ENCODE data around the gene COCH.

The COCH gene

DNA sequence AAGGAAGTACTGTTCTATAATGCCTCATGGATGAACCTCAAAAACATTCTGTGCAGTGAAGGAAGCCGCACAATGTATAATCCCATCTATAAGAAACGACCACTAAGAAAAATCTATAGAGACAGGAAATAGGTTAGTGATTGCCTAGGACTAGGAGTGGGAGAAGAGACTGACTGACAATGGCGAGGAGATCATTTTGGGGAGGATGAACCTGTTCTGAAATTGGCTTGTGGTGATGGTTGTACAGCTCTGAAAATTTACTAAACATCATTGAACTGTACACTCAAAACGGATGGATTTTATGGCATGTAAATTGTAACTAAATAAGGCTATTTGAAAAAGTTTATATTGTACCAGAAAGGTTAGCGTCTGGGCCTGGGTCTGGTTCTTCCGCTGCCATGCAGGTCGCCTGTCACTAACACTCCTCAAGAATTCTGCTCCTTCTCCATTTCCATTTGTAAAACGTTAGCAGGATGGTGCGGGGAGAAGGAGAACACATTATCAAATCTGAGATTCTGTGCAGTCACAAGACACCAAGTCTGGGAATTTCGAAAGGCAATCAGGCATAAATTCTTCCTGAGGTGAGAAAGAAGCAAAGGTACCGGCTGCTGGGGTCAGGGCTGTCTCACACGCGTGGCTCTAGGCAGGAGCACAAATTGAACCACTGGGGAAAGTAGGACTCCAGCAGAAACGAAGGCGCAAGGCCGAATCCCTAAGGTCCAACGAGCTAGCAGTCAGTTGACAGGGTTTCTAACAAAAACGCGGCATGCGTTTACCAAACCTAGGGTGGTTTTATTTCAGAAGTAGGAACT, 845 bp upstream of the COCH start:
- H3K4me3 ChIP-seq (ENCODE audit: low read depth, low read length), result peak overlapping the region; percentile 52
- DNase-seq (ENCODE audit: low read depth), result no peak
- TF ChIP-seq, protein P1, sequence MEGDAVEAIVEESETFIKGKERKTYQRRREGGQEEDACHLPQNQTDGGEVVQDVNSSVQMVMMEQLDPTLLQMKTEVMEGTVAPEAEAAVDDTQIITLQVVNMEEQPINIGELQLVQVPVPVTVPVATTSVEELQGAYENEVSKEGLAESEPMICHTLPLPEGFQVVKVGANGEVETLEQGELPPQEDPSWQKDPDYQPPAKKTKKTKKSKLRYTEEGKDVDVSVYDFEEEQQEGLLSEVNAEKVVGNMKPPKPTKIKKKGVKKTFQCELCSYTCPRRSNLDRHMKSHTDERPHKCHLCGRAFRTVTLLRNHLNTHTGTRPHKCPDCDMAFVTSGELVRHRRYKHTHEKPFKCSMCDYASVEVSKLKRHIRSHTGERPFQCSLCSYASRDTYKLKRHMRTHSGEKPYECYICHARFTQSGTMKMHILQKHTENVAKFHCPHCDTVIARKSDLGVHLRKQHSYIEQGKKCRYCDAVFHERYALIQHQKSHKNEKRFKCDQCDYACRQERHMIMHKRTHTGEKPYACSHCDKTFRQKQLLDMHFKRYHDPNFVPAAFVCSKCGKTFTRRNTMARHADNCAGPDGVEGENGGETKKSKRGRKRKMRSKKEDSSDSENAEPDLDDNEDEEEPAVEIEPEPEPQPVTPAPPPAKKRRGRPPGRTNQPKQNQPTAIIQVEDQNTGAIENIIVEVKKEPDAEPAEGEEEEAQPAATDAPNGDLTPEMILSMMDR (IDR thresholded peaks at IDR 0.05; ENCODE audit: low read depth, low read length, missing control alignments), result no peak

DNA sequence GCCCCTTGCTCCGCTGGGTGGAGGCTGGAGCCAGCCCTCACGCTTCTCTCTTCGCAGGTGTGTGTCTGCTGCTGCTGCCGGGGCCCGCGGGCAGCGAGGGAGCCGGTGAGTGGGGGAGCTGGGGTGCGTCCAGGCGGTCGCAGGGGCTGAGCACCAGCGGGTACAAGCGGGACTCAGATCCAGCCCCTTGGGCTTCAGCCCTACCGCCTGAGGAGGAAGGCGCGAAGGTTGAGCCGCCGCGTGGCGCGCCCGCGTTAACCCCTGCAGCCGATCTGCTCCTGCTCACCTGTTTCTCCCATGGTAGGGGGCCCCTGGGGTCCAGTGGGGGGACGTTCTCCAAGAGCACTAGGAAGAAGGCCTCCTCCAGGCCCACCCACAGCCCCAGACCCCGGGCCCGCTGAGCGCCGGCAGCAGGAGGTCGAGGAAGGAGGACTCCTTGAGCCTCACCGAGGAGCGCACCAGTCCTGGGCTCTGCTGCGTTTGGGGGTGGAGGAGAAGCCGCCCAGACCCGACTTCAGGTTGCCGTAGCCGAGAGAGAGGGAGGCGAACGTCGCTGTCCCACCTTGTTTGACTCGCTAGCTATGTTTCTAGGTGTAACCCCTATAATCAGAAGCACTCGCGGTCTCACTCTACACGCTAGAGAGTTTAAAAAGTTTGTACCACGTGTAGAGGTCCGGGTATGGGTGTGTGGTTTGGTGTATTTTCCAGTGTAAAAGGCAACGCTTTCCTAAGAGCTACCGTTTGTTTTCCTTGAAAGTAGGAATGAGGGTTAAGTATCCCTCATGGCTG, 834 bp downstream of the COCH start:
- peak overlapping the region; percentile 52 for H3K4me3 ChIP-seq (ENCODE audit: low read depth, low read length)
- no peak for DNase-seq (ENCODE audit: low read depth)
- TF ChIP-seq, protein P1 (IDR thresholded peaks at IDR 0.05; ENCODE audit: low read depth, low read length, missing control alignments), result no peak

DNA sequence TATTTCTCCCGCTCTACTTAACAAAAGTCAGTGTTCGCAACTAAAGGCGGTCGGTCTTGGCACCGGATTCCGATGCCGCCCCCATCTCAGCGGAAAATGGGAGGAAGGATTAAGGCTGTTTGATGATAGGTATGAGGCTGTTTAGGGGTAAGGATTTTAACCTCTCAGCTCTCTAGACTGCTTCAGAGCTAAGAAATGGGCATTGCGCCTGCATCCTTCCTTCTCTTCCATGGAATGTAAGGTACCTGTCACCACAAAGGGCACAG, 1.4 kb downstream of the COCH start:
- no peak for DNase-seq (ENCODE audit: low read depth)
- no peak overlapping the region for H3K4me3 ChIP-seq (ENCODE audit: low read depth, low read length)
- TF ChIP-seq, protein P1 (IDR thresholded peaks at IDR 0.05; ENCODE audit: low read depth, low read length, missing control alignments), result no peak

DNA sequence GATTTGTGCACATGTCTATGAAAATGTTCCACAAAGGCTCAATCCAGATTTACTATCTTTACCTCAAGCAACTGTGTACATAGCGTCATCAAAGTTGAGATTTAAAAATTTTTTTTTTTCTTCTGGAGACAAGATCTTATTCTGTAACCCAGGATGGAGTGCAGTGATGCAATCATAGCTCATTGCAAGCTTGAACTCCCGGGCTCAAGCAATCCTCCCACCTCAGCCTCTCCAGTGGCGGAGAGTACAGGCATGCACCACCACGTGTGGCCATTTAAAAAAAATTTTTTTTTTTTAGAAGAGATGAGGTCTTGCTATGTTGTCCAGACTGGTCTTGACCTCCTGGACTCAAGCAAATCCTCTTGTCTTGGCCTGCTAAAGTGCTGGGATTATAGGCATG, 2.3 kb downstream of the COCH start:
- no peak overlapping the region for H3K4me3 ChIP-seq (ENCODE audit: low read depth, low read length)
- TF ChIP-seq, protein P1 (IDR thresholded peaks at IDR 0.05; ENCODE audit: low read depth, low read length, missing control alignments), result no peak
- no peak for DNase-seq (ENCODE audit: low read depth)

DNA sequence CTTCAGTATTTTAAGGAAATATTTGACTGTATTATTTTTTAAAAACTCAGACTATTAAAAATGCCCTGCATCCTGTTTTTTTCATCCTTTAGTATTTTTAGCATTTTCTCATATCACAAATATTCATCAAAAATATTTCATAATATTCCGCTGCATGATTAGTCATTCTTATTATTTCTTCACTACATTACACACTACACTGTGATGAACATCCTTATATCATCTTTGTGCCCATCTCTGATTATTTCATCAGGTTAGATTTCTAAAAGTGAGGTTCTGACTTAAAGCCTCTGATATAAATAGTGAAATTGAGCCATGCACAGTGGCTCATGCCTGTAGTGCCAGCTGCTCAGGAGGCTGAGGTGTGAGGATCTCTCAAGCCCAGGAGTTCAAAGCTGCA, 8.1 kb downstream of the COCH start:
- H3K4me3 ChIP-seq (ENCODE audit: low read depth, low read length), result no peak overlapping the region
- DNase-seq (ENCODE audit: low read depth), result no peak
- TF ChIP-seq, protein P1 (IDR thresholded peaks at IDR 0.05; ENCODE audit: low read depth, low read length, missing control alignments), result no peak

DNA sequence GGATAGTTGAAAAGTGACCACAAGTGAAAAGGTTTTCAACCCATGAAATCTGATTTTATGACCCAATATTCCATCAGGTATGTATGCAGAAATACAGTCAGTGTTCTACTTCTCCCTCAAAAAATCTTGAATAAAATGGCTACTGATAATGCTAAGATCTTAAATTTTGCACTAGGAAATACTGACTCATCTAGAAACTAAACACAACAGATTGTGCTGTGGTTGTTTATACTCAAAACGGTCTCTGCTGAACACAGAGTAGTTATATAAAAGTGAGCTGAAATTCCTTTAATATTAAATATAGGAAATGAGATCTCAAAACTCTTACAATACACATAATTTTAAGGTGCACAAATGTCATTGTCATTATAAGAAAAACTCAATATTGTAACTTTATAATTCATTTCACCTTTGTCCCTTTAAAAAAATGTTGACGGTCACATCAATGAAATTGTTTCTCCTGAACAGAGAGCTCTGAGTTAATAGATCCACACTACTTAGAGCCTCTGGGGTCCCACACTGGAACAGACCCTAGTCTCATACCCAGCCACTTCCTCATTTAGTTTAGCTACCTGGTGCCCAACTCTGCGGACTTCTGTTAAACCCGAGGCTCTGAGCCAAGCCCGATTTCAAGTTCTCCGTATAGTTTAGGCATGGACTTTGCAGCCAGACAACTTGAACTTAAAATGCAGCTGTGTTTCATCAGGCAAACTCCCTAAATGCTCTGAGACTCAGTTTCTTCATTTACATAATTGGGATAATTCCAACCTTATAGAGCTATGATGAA, 9.3 kb downstream of the COCH start:
- no peak for DNase-seq (ENCODE audit: low read depth)
- H3K4me3 ChIP-seq (ENCODE audit: low read depth, low read length), result no peak overlapping the region
- TF ChIP-seq, protein P1 (IDR thresholded peaks at IDR 0.05; ENCODE audit: low read depth, low read length, missing control alignments), result no peak

All from GM12864 (cell line).